ENCODE results near the gene ADCY5. TPM values are rescaled to one million over a fixed set of nuclear protein-coding genes. Genes with fewer than 3 reads are reported as not detected.
"Not testable (repeated sequence)": the region's sequence is repeated elsewhere in the genome, so short reads cannot be mapped to it uniquely, and the experiment has no call there.

The ADCY5 gene
- total RNA-seq, 2 donors from 2014 or later, result 5.6 to 7.8 TPM

DNA sequence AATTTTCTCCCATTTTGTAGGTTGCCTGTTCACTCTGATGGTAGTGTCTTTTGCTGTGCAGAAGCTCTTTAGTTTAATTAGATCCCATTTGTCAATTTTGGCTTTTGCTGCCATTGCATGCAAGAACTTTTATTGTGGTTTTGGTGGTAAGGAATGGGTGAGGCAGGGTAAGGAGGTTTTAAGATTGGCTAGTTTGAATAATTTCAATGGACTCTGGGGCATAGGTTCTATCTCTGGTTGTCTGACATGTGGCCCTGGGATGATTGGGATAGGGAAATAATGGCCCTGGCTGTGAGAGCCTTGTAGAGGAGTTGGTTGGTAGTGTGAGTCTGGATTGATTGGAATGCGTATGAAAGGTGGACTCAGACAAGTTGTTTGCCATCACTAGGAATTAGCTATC, 209.1 kb downstream of the ADCY5 start:
- Histone ChIP-seq H3K27ac (no peak overlapping the region), H3K4me1 (no peaks in the 10 kb centered on the region), H3K36me3 (no peaks in the 10 kb centered on the region), H3K4me3 (no peak overlapping the region), H3K9me3 (no peaks in the 10 kb centered on the region), H3K9ac (ENCODE audit: low read depth in 2 of 2, low read length in 2 of 2) (no peak overlapping the region), H3K27me3 (no peaks in the 10 kb centered on the region)
- no peak for DNase-seq
- intact Hi-C loops (cut with DNase I), result no loop called here
- TF ChIP-seq, protein P1, sequence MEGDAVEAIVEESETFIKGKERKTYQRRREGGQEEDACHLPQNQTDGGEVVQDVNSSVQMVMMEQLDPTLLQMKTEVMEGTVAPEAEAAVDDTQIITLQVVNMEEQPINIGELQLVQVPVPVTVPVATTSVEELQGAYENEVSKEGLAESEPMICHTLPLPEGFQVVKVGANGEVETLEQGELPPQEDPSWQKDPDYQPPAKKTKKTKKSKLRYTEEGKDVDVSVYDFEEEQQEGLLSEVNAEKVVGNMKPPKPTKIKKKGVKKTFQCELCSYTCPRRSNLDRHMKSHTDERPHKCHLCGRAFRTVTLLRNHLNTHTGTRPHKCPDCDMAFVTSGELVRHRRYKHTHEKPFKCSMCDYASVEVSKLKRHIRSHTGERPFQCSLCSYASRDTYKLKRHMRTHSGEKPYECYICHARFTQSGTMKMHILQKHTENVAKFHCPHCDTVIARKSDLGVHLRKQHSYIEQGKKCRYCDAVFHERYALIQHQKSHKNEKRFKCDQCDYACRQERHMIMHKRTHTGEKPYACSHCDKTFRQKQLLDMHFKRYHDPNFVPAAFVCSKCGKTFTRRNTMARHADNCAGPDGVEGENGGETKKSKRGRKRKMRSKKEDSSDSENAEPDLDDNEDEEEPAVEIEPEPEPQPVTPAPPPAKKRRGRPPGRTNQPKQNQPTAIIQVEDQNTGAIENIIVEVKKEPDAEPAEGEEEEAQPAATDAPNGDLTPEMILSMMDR (IDR thresholded peaks at IDR 0.05), result no peak

DNA sequence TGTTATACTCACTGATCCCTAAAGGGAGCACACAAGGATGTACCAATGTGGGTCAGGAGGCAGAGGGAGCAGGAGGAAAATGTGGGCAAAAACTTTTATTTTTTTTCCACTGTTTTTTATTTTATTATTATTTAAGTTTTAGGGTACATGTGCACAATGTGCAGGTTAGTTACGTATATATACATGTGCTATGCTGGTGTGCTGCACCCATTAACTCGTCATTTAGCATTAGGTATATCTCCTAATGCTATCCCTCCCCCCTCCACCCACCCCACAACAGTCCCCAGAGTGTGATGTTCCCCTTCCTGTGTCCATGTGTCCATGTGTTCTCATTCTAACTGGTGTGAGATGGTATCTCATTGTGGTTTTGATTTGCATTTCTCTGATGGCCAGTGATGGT, 209.7 kb downstream of the ADCY5 start:
- H3K9me3 ChIP-seq; H3K36me3 ChIP-seq; H3K4me1 ChIP-seq; H3K9ac ChIP-seq (ENCODE audit: low read depth in 2 of 2, low read length in 2 of 2); DNase-seq; H3K4me3 ChIP-seq; intact Hi-C loops (cut with DNase I); H3K27me3 ChIP-seq; H3K27ac ChIP-seq: not testable (repeated sequence)

DNA sequence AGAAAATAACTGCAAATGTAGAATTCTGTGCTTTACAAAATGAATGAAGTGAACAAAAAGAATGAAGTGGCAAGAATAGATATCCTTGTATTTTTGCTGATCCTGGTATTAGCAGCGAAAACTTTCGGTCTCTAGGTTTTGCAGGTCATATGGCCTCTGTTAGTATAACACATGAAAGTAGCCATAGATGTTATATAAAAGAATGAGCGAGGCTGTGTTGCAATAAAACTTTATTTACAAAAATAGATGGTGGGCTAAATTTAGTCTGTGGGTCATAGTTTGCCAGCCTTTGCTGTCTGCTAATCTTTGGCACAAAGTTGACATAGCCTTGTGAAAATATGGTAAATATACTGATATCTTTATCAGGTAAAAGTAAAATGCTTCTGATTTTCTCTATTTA, 212.0 kb downstream of the ADCY5 start:
- Histone ChIP-seq H3K27me3 (no peaks in the 10 kb centered on the region), H3K9ac (ENCODE audit: low read depth in 2 of 2, low read length in 2 of 2) (no peak overlapping the region), H3K4me3 (no peak overlapping the region), H3K9me3 (no peaks in the 10 kb centered on the region), H3K36me3 (no peaks in the 10 kb centered on the region), H3K27ac (no peak overlapping the region), H3K4me1 (no peaks in the 10 kb centered on the region)
- TF ChIP-seq, protein P1 (IDR thresholded peaks at IDR 0.05), result no peak
- intact Hi-C loops (cut with DNase I), result no loop called here
- no peak for DNase-seq

Other genes starting within 250 kb of the ADCY5 start
- gene SEC22A, start 247.1 kb downstream of the ADCY5 start, total RNA-seq, result 10 to 100 TPM; 15.6 to 18.7 TPM
- gene HACD2, start 136.0 kb upstream of the ADCY5 start, total RNA-seq, result 10 to 100 TPM; 60.3 to 61.2 TPM